Measurements from ENCODE around the gene IMPDH2.

- TF ChIP-seq CEBPB (IDR thresholded peaks at IDR 0.05; ENCODE audit: low read depth, low read length) (no peak), CHD2 (IDR thresholded peaks at IDR 0.05; ENCODE audit: low read length) (no peak), NANOG (IDR thresholded peaks at IDR 0.05; ENCODE audit: insufficient read depth, low read depth, low read length, poor library complexity, severe bottlenecking) (no peak)
Observed at GRCh38 chr3:49034650-49035049, 5.5 kb upstream of the IMPDH2 start.

Measured in H1 (cell line).